Measurements from ENCODE around the gene AGAP6.
"Not testable (repeated sequence)": the region's sequence is repeated elsewhere in the genome, so short reads cannot be mapped to it uniquely, and the experiment has no call there.

The AGAP6 gene

DNA sequence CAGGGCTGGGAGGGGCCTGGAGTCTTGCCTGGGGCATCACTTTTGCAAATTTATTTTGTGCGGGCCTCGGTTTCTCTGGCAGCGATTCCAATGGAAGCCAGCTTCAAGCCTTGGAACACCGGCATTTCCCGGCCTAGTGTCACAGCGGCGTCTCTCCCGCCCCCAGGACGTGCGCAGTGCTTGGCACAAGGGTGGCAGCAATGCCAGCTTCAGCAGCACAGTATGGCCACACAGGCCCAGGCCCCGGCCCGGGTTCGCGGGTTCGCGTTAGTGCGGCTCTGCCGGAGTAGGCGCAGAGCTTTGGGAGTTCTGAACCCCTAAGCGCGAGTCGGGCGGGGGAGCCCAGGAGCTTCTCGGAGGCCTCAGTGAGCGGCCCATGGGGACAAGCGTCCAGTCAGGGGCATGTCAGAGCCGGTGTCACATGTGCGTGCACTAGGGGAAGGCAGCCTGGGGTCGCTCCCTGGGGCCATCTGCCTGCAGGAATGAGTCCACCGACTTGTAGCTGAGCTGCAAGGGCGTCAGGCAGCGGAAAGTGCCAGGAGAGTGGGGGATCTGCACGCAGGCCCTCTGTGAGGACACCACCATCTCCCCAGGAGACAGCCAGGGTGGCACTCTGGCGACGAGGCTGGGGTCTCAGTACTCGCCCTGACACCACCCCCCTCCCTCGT is 36.6 kb downstream of the AGAP6 start:
- not testable (repeated sequence) for DNase-seq (ENCODE audit: low read depth)

DNA sequence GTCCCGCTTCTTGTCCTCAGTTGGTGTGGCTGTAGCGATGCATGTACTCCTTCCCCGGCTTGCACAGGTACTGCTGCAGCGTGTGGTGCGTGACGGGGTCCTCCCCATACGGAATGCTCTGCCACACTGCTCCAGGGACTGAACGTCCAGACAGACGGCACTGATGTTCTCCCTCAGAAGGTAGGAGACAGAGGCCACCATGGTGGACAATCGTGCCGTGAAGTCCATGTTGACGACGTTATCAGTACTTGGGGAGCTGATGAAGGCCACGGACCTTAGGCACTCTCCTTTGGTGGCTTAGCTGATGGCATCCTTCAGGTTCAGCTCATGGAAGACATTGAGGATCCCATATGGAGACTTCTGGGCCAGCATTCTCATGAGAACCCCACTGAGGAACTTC is 37.4 kb downstream of the AGAP6 start:
- DNase-seq (ENCODE audit: low read depth) = no peak

DNA sequence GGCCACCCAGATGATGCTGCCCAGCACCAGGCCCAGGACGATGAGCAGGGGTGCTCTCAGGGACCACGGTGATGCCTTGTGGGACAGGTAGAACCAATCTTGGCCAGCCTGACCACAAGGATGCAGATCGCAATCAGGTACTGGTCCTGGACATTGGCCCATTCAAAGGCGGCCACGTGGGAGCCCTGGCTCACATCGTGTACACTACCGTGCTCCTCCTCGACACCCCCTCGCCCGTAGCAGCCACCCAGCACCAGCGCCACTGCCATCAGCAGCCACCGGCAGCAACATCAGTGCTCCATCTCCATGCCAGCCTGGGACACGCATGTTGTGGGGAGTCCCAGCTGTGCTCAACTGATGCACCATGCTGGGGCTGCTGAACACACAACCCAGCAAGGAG is 39.0 kb downstream of the AGAP6 start:
- no peak for DNase-seq (ENCODE audit: low read depth)

GRCh38 chr10:50033481-50033880 is 45.3 kb downstream of the AGAP6 start:
- DNase-seq (ENCODE audit: low read depth) = no peak

DNA sequence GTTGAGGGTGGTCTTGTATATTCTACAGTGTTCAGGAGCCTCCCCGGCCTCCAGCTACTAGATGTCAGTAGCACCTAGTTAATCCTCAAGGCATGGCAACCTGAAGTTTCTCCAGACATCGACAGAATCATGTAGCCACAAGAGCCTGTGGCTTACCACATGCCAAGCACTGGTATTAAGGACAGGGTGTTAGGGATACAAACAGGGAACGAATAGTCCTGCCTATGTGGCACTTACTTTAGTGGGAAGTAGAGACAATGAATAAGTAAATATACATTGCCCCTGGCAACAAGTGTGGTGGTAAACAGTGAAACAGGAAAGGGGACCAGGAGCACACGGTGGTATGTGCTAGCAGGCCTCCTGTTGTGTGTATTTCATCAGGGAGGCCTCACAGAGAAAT is 47.1 kb downstream of the AGAP6 start:
- DNase-seq (ENCODE audit: low read depth) = not testable (repeated sequence)

- DNase-seq (ENCODE audit: low read depth) = no peak
These were observed 56.9 kb downstream of the AGAP6 start for GRCh38 chr10:50044941-50045664.

DNA sequence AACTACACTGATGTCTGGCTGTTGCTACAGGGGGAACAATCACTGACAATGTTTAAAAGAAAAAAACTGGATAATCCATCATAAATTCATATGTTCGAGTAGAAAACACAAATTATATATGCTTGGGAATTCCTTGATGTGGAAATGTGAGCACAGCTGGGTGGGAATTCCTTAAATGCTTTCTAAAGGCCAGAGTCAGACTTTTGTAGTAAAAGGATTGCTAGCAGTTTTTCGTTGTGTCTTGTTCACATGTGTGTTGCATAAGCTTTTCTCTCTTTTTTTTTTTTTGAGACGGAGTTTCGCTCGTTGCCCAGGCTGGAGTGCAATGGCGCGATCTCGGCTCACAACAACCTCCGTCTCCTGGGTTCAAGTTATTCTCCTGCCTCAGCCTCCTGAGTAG is 58.3 kb downstream of the AGAP6 start:
- DNase-seq (ENCODE audit: low read depth) = not testable (repeated sequence)

DNA sequence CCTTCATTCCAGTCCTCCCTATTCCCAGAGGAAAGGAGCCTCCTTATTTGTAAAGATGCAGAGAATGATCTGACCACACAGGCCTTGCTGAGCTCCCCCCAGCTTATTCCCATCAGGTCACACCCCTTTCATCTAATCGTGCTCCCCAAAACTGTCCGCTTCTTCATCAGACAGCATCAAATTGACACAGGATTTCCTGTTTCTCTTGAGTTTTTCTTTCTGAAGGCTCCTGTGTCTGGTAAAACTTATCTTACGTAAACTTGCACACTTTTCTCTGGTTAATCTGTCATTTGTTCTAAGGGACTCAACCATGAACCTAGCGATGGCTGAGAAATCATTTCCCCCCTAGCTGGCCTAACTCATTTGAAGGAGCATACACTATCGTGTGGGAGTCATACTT is 59.4 kb downstream of the AGAP6 start:
- DNase-seq (ENCODE audit: low read depth) = not testable (repeated sequence)

DNA sequence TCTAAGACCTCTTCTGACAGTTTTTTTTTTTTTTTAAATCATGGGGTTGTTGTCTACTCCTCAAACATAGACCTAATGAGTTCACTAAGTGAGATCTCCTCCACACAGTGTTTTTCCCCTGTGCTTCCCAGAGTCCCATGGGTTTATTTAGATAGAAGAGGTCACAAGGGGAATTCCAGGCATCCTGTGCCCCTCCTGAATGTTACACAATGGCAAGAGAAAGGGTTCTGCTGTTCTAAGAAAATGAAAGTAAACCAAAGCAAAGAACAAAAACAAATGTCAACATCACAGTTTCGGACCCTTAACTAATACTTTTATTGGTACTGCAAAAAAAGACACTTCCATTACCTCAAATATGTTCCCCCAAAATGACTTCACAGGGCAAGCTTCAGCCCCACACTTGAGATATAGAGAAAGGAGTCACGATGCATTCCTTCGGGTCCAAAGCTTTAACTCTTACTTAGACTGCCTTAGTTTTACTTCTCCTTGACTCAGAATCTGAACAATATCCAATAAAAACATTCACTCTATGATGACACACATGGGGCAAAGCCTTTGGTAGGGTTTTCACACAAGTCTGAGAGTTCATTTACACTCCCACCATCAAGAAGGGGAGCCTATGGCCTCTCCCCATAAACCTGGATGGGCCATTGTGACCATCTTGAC is 63.9 kb downstream of the AGAP6 start:
- not testable (repeated sequence) for DNase-seq (ENCODE audit: low read depth)

DNA sequence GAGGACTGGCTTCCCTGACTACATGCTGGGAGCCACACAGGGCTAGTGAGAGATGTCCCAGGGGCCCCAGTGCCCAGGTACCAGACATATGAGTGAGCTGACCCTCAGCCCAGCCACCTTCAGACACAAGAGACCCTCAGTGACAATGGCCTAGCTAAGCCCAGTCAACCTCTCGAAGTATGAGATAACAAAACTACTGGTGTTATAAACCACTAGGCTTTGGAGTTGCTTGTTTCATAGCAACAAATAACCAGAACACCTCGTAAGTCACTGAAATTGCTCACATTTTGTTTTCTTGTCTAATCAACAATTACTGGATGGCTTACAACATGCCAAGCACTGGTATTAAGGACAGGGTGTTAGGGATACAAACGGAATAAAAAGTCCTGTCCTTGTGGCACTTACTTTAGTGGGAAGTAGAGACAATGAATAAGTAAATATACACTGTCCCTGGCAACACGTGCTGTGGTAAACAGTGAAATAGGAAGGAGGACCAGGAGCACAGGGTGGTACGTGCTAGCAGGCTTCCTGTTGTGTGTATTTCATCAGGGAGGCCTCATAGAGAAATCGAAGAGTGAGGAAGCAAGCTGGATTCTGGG is 64.7 kb downstream of the AGAP6 start:
- DNase-seq (ENCODE audit: low read depth) = not testable (repeated sequence)

DNA sequence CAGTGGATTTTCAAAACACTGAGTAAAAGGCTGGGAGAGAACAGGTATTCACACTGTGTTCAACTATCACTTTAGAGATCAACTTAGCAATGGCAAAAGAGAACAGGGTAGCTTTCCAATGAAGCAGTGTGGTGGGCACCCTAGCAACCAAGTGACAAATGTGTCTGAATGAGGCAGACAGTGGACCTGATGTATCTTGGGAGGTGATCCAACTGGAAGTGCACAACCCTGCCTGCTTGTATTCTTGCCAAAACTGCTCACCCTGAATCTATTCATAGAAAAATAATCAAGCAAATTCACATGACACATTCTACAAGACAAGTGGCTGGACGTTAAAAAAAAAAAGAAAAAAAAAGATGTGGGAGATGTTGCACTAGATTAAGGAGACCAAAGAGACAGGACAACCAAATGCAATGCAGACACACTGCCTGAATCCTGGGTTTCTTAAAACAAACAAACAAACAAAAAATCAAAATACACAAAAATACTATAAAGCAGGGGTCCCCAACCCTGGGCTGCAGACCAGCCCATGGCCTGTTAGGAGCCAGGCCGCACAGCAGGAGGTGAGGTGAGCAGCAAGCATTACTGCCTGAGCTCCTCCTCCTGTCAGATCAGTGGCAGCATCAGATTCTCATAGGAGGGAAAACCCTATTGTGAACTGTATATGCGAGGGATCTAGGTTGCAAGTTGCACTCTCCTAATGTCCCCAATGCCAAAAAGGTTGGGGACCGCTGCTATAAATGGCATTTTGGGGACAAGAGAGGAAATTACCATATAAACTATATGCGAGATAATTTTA is 67.5 kb downstream of the AGAP6 start:
- not testable (repeated sequence) for DNase-seq (ENCODE audit: low read depth)

DNA sequence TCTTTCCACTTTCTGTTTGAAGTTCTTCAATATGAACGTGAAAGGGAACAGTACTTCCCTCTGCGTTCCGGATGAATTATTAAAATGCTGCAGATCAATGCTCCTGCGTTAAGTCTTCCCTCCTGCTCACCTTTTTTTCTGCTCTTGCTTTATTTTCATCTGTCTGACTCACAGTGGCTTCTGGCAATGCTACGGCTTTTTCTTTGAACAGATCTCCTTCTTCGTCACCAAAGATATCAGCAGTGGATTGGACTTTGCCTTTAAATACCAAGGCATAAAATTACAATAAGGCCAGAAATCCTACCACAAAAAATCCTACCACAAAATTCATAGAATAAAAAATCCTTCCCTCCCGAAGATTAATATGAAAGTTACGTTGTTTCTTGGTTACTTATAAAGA is 68.4 kb downstream of the AGAP6 start:
- DNase-seq (ENCODE audit: low read depth) = not testable (repeated sequence)

DNA sequence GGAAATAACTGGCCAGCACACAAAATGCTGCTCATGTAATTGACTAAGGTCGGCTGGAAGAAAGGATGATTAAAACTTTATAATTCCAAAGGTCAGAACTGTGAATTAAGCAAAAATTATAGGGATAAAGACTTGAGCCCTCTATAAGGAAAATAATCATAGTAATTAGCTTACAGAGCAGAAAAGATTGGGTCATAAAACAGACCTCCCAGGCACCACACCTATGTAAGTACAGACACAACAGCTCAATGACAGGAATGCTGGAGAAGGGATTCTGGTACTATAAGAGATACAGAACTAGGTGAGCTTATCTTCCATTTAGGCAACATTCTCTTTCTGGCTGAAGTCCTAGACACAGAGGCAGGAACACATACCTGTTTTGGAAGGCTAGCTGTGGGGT is 70.5 kb downstream of the AGAP6 start:
- DNase-seq (ENCODE audit: low read depth) = not testable (repeated sequence)

DNA sequence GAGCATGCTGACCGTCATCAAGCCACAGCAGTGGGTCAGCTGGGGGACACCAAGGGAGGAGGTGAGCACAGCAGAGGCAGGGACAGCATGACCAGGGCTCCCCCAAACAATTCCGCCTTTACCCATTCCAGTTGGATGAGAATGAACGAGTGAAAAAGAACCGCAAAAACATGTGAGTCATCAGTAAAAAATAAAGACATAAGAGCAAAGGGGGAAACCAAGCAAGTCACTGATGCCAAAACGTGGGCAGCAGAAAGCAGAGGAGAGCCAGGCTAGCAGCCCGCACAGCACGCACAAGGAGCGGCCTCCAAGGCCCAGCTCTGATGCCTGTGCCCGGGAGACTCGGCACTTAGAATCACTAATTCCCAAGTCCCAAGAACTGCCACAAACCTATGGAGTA is 71.7 kb downstream of the AGAP6 start:
- DNase-seq (ENCODE audit: low read depth) = not testable (repeated sequence)
